Right atrium auricular region (tissue), 2 donors: Measurements from ENCODE around the gene CYTH1. TPM values are rescaled to one million over a fixed set of nuclear protein-coding genes. Genes with fewer than 3 reads are reported as not detected.
"Not testable (repeated sequence)": the region's sequence is repeated elsewhere in the genome, so short reads cannot be mapped to it uniquely, and the experiment has no call there.

Experiments used
- DNase-seq: peaks from one replicate; pipeline ENCODE4 v3.0.0-alpha.2; 2019; ENCODE audit warnings: low spot score
- H3K27ac ChIP-seq, 2 donors: fragments of 200-600 bp; sonication (generic); 1 replicate in 1 of 2; 2 replicates in 1 of 2; pipeline ENCODE4 v1.5.1; 2016 to 2019
- H3K27me3 ChIP-seq, 2 donors: fragments of 200-600 bp; sonication (generic); one replicate each; pipeline versions ENCODE4 v1.5.1 to v1.6.0; 2017 to 2019
- H3K36me3 ChIP-seq: fragments of 200-600 bp; sonication (generic); one replicate; pipeline ENCODE4 v1.5.1; 2016
- H3K4me1 ChIP-seq, 2 donors: fragments of 200-600 bp; sonication (generic); one replicate each; pipeline versions ENCODE4 v1.5.1 to v1.6.0; 2017 to 2019
- H3K4me3 ChIP-seq, 2 donors: fragments of 200-600 bp; sonication (generic); 1 replicate in 1 of 2; 2 replicates in 1 of 2; pipeline ENCODE4 v1.5.1; 2017 to 2019; ENCODE audit warnings: mild to moderate bottlenecking in 1 of 2, moderate library complexity in 1 of 2
- H3K9me3 ChIP-seq, 2 donors: fragments of 200-600 bp; sonication (generic); one replicate each; pipeline ENCODE4 v1.5.1; 2019
- CTCF ChIP-seq, 2 donors: fragments of 200-600 bp; sonication (generic); IDR thresholded peaks; one replicate each; pipeline ENCODE4 v1.5.1; 2019; ENCODE audit warnings: antibody characterized with exemption in 2 of 2
- total RNA-seq, 2 donors: library from RNA; depleted of rRNA; stranded (reverse); fragments of >200 nt; gene quantifications; one replicate each; pipeline ENCODE4 v1.1.0, GENCODE V29; 2016

CYTH1 gene
- total RNA-seq, 2 donors from 2014 or later: 23.8 to 31.0 TPM

- Histone ChIP-seq H3K36me3 (peaks cover 51% of the 10 kb centered on the region), H3K4me1 (no peaks in the 10 kb centered on the region), H3K27me3 (no peaks in the 10 kb centered on the region)
Observed at GRCh38 chr17:78673395-78673794, 108.7 kb downstream of the CYTH1 start.

GRCh38 chr17:78672871-78673371, 109.2 kb downstream of the CYTH1 start:
- H3K27ac ChIP-seq: no peak overlapping the region
- no peak for TF ChIP-seq CTCF (IDR thresholded peaks at IDR 0.05)
- no peaks in the 10 kb centered on the region for H3K27me3 ChIP-seq
- H3K4me1 ChIP-seq: no peaks in the 10 kb centered on the region
- peaks cover 48% of the 10 kb centered on the region for H3K36me3 ChIP-seq
- no peak overlapping the region for H3K4me3 ChIP-seq
- no peaks in the 10 kb centered on the region for H3K9me3 ChIP-seq
- no peak for DNase-seq

More at GRCh38 chr17:78673395-78673794, 108.7 kb downstream of the CYTH1 start:
- TF ChIP-seq CTCF (IDR thresholded peaks at IDR 0.05): no peak
- no peak for DNase-seq
- H3K9me3 ChIP-seq: no peaks in the 10 kb centered on the region
- H3K4me3 ChIP-seq: no peak overlapping the region
- no peak overlapping the region for H3K27ac ChIP-seq

DNA sequence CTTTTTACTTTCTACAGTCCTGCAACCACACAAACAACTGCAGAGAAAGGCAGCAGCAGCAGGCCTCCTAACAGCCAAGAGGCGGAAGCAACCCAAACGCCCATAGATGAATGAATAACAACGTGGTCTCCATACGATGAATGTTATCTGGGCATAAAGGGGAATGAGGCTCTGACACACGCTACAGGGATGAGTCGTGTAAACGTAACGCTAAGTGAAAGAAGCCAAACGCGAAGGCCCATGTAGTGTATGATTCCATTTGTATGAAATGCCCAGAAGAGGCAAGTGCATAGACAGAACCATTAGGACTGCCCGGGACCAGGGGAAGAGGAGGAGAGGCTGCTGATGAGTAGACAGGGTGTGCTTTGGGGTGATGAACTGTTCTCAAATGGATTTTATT, 110.1 kb downstream of the CYTH1 start:
- no peak for DNase-seq
- H3K4me3 ChIP-seq: no peak overlapping the region
- no peaks in the 10 kb centered on the region for H3K4me1 ChIP-seq
- no peak for TF ChIP-seq CTCF (IDR thresholded peaks at IDR 0.05)
- peaks cover 39% of the 10 kb centered on the region for H3K36me3 ChIP-seq
- no peaks in the 10 kb centered on the region for H3K9me3 ChIP-seq
- H3K27me3 ChIP-seq: no peaks in the 10 kb centered on the region
- no peak overlapping the region for H3K27ac ChIP-seq

- H3K27ac ChIP-seq, H3K4me3 ChIP-seq, H3K9me3 ChIP-seq, H3K4me1 ChIP-seq, DNase-seq, H3K27me3 ChIP-seq: not testable (repeated sequence)
- peaks cover 36% of the 10 kb centered on the region for H3K36me3 ChIP-seq
Observed at GRCh38 chr17:78671726-78672001, 110.4 kb downstream of the CYTH1 start.

DNA sequence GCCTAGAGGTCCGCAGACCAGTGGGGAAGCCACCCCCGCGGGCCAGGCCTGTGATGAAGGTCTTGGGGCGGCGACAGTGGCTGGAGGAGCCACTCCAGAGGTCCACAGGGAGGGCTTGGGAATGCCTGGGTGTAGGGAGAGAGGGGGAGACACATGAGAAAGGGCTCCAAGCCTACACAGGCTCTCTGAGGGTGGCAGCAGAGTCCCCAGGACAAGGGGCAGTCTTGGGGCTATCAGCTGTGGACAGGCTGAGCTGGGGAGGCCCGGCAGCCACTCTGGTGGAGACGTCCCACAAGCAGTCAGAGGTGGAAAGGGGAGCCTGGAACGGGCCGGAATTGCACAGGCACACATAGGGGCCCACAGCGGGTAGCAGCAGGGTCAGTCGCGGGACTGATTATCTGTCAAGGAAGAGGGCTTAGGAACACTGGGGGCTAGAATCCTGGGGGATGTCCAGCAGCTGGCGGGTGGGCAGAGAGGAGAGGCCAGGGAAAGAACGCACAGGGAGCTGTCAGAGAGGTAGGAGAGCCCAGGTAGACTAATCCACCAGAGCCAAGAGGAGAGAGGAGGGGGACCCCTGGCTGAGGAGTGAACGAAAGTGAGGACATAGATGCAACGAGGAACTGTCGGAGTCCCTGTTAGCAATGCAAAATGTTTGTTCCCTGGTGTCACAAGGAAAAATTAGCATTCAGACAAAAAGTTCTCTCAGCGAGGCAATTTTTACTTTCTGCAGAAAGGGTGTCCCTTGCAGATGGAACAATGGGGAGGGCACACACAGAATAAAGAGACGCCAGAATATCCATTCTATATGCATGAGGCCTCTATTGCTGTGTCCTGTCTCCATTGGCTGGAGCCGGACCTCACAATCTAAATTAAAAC, 111.0 kb downstream of the CYTH1 start:
- Histone ChIP-seq H3K9me3 (no peaks in the 10 kb centered on the region), H3K27me3 (no peaks in the 10 kb centered on the region), H3K27ac (no peak overlapping the region), H3K36me3 (peaks cover 30% of the 10 kb centered on the region), H3K4me1 (peaks cover 0 to 8% of the 10 kb centered on the region in 2 donors), H3K4me3 (no peak overlapping the region)
- DNase-seq: no peak
- TF ChIP-seq CTCF (IDR thresholded peaks at IDR 0.05): no peak

DNA sequence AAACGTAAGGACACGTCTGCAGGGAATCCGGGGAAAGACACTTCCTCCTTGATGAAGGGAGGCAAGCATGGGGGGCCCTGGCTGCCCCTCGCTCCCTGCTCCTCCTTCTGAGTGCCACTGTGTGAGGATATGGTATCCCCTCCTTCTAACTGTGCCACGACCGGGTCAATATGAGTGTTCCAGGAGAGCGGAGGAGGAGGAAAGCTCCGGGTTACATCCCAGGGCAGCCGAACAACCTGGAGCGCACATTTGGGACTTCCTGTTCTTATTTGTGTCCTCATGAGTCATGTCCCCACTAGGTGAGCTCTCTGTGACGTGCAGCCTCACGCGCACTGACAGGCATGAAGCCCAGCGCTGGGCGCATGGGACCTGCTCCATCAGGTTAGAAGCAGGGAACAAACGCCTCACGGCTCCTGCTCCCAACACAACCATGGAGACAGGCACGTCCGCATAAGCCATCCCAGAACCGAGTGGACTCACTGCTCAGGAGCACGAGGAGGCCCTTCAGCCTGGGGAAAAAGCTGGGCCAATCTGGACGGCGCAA, 112.0 kb downstream of the CYTH1 start:
- no peak for DNase-seq
- TF ChIP-seq CTCF (IDR thresholded peaks at IDR 0.05): no peak
- peaks cover 0 to 19% of the 10 kb centered on the region in 2 donors for H3K4me1 ChIP-seq
- H3K27me3 ChIP-seq: no peaks in the 10 kb centered on the region
- no peak overlapping the region for H3K4me3 ChIP-seq
- H3K9me3 ChIP-seq: no peaks in the 10 kb centered on the region
- H3K36me3 ChIP-seq: peaks cover 20% of the 10 kb centered on the region
- no peak overlapping the region for H3K27ac ChIP-seq
